NT2/D1 (cell line): ENCODE results near the gene AVPR1A.
"Not testable (repeated sequence)": the region's sequence is repeated elsewhere in the genome, so short reads cannot be mapped to it uniquely, and the experiment has no call there.

ENCODE experiments used
- DNase-seq: peaks from one replicate; pipeline ENCODE4 v3.0.0-alpha.2; 2011; ENCODE audit warnings: low read depth, low spot score
- H3K27me3 ChIP-seq: 2 replicates; pipeline ENCODE4 v1.6.0; 2011; ENCODE audit warnings: mild to moderate bottlenecking; ENCODE audit not compliant: insufficient read length, insufficient read depth
- H3K36me3 ChIP-seq: 2 replicates; pipeline ENCODE4 v1.6.1; 2011; ENCODE audit warnings: mild to moderate bottlenecking, low read length, mixed read lengths; ENCODE audit not compliant: insufficient read depth, insufficient read length
- H3K4me1 ChIP-seq: 2 replicates; pipeline ENCODE4 v1.5.1; 2011; ENCODE audit not compliant: insufficient read depth, insufficient read length
- H3K4me3 ChIP-seq: 2 replicates; pipeline ENCODE4 v1.5.1; 2011; ENCODE audit warnings: low read depth; ENCODE audit not compliant: insufficient read length
- H3K9ac ChIP-seq: 2 replicates; pipeline ENCODE4 v1.6.0; 2011; ENCODE audit warnings: low read depth; ENCODE audit not compliant: insufficient read length
- H3K9me3 ChIP-seq: 2 replicates; pipeline ENCODE4 v1.5.1; 2011; ENCODE audit warnings: mild to moderate bottlenecking, low read length; ENCODE audit not compliant: insufficient read depth
- SUZ12 ChIP-seq: IDR thresholded peaks from 2 replicates; pipeline ENCODE4 v1.6.1; 2011; ENCODE audit not compliant: insufficient read length, insufficient read depth; ENCODE audit errors: extremely low read depth
- YY1 ChIP-seq: IDR thresholded peaks from 2 replicates; pipeline ENCODE4 v1.6.1; 2011; ENCODE audit not compliant: insufficient read length, insufficient read depth
- ZNF274 ChIP-seq: IDR thresholded peaks from 2 replicates; pipeline ENCODE4 v1.6.1; 2011; ENCODE audit warnings: mild to moderate bottlenecking, low read depth, low read length

AVPR1A gene

GRCh38 chr12:63150713-63151622 lies at the start of gene AVPR1A:
AVPR1A (minus strand) TSS chr12:63151201; CDS start chr12:63150836, 365 bp downstream.
- Histone ChIP-seq H3K27me3 (peaks cover 50% of the 10 kb centered on the region), H3K4me1 (peaks cover 6% of the 10 kb centered on the region), H3K9ac (peak within 1 kb of the TSS; percentile 80), H3K9me3 (peaks cover 17% of the 10 kb centered on the region), H3K4me3 (peak within 1 kb of the TSS; percentile 60), H3K36me3 (no peaks in the 10 kb centered on the region)
- TF ChIP-seq SUZ12 (peak; percentile 67), YY1 (no peak)
- peak; percentile 35 for DNase-seq

GRCh38 chr12:63196168-63196567 lies 45.2 kb upstream of the AVPR1A start:
- no peaks in the 10 kb centered on the region for H3K36me3 ChIP-seq
- no peaks in the 10 kb centered on the region for H3K27me3 ChIP-seq
- DNase-seq = no peak
- H3K9ac ChIP-seq = no peak overlapping the region
- H3K9me3 ChIP-seq = no peaks in the 10 kb centered on the region
- H3K4me3 ChIP-seq = no peak overlapping the region
- H3K4me1 ChIP-seq = no peaks in the 10 kb centered on the region
- no peak for TF ChIP-seq ZNF274
- no peak for TF ChIP-seq YY1
- TF ChIP-seq SUZ12 = no peak

- Histone ChIP-seq H3K4me3 (no peak overlapping the region), H3K9me3 (peaks cover 27% of the 10 kb centered on the region), H3K36me3 (no peaks in the 10 kb centered on the region), H3K4me1 (no peaks in the 10 kb centered on the region), H3K9ac (no peak overlapping the region), H3K27me3 (no peaks in the 10 kb centered on the region)
- TF ChIP-seq YY1 = no peak
- TF ChIP-seq SUZ12 = no peak
- TF ChIP-seq ZNF274 = no peak
- DNase-seq = no peak
These were observed 28.2 kb upstream of the AVPR1A start for GRCh38 chr12:63179224-63179623.

GRCh38 chr12:63170321-63170720 lies 19.3 kb upstream of the AVPR1A start:
- TF ChIP-seq YY1 (no peak), SUZ12 (no peak), ZNF274 (no peak)
- no peaks in the 10 kb centered on the region for H3K4me1 ChIP-seq
- no peaks in the 10 kb centered on the region for H3K36me3 ChIP-seq
- no peaks in the 10 kb centered on the region for H3K9me3 ChIP-seq
- H3K9ac ChIP-seq = no peak overlapping the region
- no peak overlapping the region for H3K4me3 ChIP-seq
- no peaks in the 10 kb centered on the region for H3K27me3 ChIP-seq
- DNase-seq = no peak

- not testable (repeated sequence) for H3K4me3 ChIP-seq, DNase-seq, H3K4me1 ChIP-seq
These were observed 16.7 kb upstream of the AVPR1A start for GRCh38 chr12:63167741-63168140.

GRCh38 chr12:63164911-63165310 lies 13.9 kb upstream of the AVPR1A start:
- no peak overlapping the region for H3K4me3 ChIP-seq
- H3K27me3 ChIP-seq = no peaks in the 10 kb centered on the region
- H3K9ac ChIP-seq = no peak overlapping the region
- TF ChIP-seq YY1 (no peak), SUZ12 (no peak), ZNF274 (no peak)
- DNase-seq = no peak
- H3K36me3 ChIP-seq = no peaks in the 10 kb centered on the region
- no peaks in the 10 kb centered on the region for H3K4me1 ChIP-seq
- no peaks in the 10 kb centered on the region for H3K9me3 ChIP-seq

More at GRCh38 chr12:63167741-63168140, 16.7 kb upstream of the AVPR1A start:
- not testable (repeated sequence) for H3K27me3 ChIP-seq, H3K36me3 ChIP-seq, H3K9me3 ChIP-seq, H3K9ac ChIP-seq

- no peak for DNase-seq
- Histone ChIP-seq H3K9me3 (no peaks in the 10 kb centered on the region), H3K27me3 (no peaks in the 10 kb centered on the region), H3K9ac (no peak overlapping the region), H3K4me1 (no peaks in the 10 kb centered on the region), H3K36me3 (no peaks in the 10 kb centered on the region), H3K4me3 (no peak overlapping the region)
- TF ChIP-seq SUZ12 = no peak
- no peak for TF ChIP-seq ZNF274
- TF ChIP-seq YY1 = no peak
These were observed 12.5 kb upstream of the AVPR1A start for GRCh38 chr12:63163541-63163940.
